ENCODE data around the gene BBX.

DNA sequence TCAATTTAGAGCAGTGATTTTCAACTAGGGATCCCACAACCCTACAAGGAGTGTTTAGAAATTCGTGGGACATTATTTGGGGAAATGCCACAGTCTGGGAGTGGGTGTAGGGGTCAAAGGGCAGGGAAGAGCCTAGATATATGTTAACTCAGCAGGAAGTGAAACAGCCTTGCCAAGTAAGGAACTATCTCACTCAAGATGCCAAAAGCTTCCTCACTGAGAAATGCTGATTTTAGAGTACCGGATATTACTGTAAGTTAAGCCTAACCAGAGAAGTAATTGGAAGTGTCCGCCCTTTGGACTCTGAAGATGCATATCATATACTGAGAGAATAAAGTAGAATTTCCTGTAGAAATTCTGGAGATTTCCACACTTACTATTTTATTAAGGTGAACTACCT lies 158.6 kb downstream of the BBX start:
- TF ChIP-seq POLR2A (IDR thresholded peaks at IDR 0.05; ENCODE audit: low read length) (no peak), GATA1 (IDR thresholded peaks at IDR 0.05; ENCODE audit: low read depth, low read length) (no peak)
